AG10803 (cell line): ENCODE measurements around the gene SESN3.

Source experiments
- DNase-seq: peaks from one replicate; pipeline ENCODE4 v3.0.0; 2010; ENCODE audit warnings: low read depth
- H3K4me3 ChIP-seq: 2 replicates; pipeline ENCODE4 v1.5.1; 2011; ENCODE audit warnings: mild to moderate bottlenecking, low read length, control low read depth
- CTCF ChIP-seq: conservative IDR thresholded peaks from 2 replicates; pipeline ENCODE4 v1.5.1; 2011; ENCODE audit warnings: mild to moderate bottlenecking, low read length, control low read depth, inconsistent platforms

The SESN3 gene

GRCh38 chr11:95175818-95176380 lies 55.1 kb downstream of the SESN3 start:
- no peak for DNase-seq
- TF ChIP-seq CTCF = no peak
- no peak overlapping the region for H3K4me3 ChIP-seq

- no peak overlapping the region for H3K4me3 ChIP-seq
- TF ChIP-seq CTCF = no peak
- DNase-seq = no peak
Measured at GRCh38 chr11:95170294-95170693, 60.7 kb downstream of the SESN3 start.

- no peak for DNase-seq
- no peak for TF ChIP-seq CTCF
- no peak overlapping the region for H3K4me3 ChIP-seq
Measured at GRCh38 chr11:95166781-95167180, 64.2 kb downstream of the SESN3 start.

- no peak overlapping the region for H3K4me3 ChIP-seq
- DNase-seq = no peak
- no peak for TF ChIP-seq CTCF
Measured at GRCh38 chr11:95165638-95166037, 65.4 kb downstream of the SESN3 start.

- TF ChIP-seq CTCF = no peak
- DNase-seq = no peak
- no peak overlapping the region for H3K4me3 ChIP-seq
Measured at GRCh38 chr11:95163106-95163505, 67.9 kb downstream of the SESN3 start.

GRCh38 chr11:95161248-95161647 lies 69.8 kb downstream of the SESN3 start:
- no peak for DNase-seq
- no peak overlapping the region for H3K4me3 ChIP-seq
- no peak for TF ChIP-seq CTCF

- no peak for DNase-seq
- TF ChIP-seq CTCF = no peak
Measured at GRCh38 chr11:95157824-95158223, 73.2 kb downstream of the SESN3 start.

More at GRCh38 chr11:95157824-95158223, 73.2 kb downstream of the SESN3 start:
- H3K4me3 ChIP-seq = no peak overlapping the region
